GM12801 (cell line): ENCODE results near the gene TMEM145.

Source experiments
- TF ChIP-seq, protein P1 (sequence below): IDR thresholded peaks from one replicate; pipeline ENCODE4 v1.5.1; 2011; ENCODE audit warnings: control low read depth; ENCODE audit not compliant: insufficient read length; ENCODE audit errors: extremely low read depth

Gene TMEM145

GRCh38 chr19:42275517-42275916 is 37.6 kb upstream of the TMEM145 start:
- TF ChIP-seq, protein P1, sequence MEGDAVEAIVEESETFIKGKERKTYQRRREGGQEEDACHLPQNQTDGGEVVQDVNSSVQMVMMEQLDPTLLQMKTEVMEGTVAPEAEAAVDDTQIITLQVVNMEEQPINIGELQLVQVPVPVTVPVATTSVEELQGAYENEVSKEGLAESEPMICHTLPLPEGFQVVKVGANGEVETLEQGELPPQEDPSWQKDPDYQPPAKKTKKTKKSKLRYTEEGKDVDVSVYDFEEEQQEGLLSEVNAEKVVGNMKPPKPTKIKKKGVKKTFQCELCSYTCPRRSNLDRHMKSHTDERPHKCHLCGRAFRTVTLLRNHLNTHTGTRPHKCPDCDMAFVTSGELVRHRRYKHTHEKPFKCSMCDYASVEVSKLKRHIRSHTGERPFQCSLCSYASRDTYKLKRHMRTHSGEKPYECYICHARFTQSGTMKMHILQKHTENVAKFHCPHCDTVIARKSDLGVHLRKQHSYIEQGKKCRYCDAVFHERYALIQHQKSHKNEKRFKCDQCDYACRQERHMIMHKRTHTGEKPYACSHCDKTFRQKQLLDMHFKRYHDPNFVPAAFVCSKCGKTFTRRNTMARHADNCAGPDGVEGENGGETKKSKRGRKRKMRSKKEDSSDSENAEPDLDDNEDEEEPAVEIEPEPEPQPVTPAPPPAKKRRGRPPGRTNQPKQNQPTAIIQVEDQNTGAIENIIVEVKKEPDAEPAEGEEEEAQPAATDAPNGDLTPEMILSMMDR: no peak

GRCh38 chr19:42276284-42276683 is 36.8 kb upstream of the TMEM145 start:
- TF ChIP-seq, protein P1: no peak

GRCh38 chr19:42276821-42277220 is 36.3 kb upstream of the TMEM145 start:
- TF ChIP-seq, protein P1: no peak

GRCh38 chr19:42277821-42278451 is 35.2 kb upstream of the TMEM145 start:
- TF ChIP-seq, protein P1: no peak

DNA sequence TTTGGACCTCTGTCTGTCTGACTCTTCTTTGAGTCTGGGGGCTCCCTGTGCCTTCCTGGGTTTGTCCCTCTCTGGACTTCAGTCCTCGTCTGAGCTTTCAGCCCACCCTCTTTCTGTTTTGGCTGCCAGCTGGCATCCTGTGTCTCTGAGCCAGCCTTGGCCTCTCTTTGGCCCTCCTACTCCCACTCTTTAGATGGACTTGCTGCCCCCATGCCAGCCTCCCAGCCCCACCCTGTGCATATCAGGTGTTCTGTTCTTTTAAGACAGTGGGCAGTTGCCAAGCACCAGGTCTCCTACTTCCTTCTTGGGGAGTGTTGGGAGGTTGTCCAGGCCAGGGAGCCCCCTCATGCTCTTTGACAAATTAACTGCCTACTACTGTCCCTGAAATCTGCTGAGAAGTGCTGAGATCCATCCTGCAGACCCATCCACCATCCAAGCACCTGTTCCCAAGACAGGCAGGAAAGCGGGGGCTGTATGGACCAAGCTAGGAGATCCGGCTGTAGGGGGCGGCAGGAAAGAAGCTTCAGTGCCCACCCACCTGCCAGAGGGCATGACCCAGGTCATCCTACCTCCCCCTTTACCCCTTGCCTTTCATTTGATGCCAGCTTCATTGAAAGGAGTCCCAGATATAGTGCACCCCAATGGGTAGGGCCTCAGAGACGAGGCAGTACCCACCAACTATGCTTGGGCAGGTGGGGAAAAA is 34.5 kb upstream of the TMEM145 start:
- TF ChIP-seq, protein P1: no peak

DNA sequence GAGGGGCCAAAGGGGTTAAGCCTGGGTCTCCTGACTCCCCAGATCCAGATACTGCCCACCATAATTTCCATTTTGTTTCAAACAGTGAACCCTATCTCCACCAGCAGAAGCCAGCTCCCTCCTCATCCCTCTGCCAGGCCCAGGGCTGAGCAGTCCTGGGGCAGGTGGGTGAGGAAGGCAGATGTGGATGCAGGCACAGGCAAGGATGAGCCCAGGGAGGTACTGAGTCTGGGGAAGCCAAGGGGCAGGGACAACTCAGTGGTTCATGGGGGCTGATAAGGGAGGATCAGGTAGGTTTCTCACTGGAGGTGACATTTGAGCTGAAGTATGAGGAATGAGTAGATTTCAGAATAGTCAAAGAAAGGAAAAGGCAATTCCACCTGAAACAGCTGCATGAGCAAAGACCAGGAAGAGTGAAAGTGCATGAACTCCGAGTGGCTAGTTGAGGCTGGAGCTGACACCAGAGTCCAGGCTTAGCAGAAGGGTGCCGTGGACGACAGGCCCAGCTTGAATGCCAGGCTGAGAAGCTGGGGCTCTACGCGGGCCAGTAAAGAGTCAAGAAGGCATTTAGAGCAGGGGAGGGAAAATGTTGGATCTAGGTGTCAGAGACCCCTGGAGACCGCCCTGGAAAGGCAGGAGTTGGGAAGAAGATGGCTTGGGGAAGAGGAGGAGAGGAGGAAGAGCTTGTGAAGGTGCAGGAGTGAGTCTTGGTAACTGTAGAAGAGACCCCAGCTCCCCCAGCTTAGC is 33.8 kb upstream of the TMEM145 start:
- TF ChIP-seq, protein P1: no peak
